Stimulated activated CD8-positive, alpha-beta memory T cell treated with anti-CD3 and anti-CD28 coated beads, Interleukin-4, amount 100 ng/mL, for 24 hours (primary cell): ENCODE measurements around the gene CFC1B.
"Not testable (repeated sequence)": the region's sequence is repeated elsewhere in the genome, so short reads cannot be mapped to it uniquely, and the experiment has no call there.

Source experiments
- DNase-seq: peaks from one replicate; pipeline ENCODE4 v3.0.0-alpha.2; 2020; ENCODE audit warnings: low read depth

The CFC1B gene

DNA sequence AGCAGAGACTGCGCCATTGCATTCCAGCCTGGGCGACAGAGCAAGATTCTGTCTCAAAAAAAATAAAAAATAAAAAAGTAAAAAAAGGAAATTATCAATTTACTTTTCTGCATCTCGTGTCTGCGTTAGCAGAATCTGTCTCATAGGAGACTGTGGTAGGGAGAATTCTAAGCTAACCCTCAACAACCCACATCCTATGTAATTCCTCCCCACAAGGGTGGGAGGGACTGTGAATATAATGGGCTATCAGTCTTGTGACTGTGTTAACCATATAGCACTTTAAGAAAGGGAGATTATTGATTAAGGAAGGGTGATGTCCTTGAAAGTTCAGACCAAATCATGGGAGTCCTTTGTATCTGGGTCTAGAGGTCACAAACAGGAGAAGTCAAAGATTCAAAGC is 45.1 kb downstream of the CFC1B start:
- not testable (repeated sequence) for DNase-seq

DNA sequence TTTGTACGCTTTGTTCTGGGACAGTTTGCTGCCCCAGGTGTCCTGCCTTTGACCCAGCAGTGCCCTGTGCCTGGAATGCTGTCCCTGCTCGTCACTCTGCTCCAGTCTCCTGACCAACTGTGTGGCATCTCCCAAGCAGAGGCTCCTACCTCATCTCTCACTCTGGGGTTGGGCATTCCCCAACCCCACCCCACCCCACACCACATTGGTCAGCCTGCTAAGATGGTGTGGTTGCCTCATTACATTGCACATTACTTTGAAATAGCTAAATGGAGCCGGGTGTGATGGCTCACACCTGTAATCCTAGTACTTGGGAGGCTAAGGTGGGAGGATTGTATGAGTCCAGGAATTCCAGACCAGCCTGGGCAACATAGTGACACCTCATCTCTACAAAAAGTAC is 50.9 kb downstream of the CFC1B start:
- not testable (repeated sequence) for DNase-seq

DNA sequence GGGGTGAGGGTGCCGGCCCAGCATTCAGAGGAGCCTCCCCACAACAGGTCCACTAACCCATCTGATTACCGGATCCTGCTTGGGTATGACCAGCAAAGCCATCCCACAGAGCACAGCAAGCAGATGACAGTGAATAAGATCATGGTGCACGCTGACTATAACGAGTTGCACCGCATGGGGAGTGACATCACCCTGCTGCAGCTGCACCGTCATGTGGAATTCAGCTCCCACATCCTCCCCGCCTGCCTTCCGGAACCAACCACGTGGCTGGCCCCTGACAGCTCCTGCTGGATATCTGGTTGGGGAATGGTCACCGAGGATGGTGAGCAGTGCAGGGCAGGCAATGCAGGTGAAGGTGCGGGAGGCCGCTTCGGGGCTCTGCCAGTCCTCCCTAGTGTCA is 53.2 kb downstream of the CFC1B start:
- DNase-seq = not testable (repeated sequence)

DNA sequence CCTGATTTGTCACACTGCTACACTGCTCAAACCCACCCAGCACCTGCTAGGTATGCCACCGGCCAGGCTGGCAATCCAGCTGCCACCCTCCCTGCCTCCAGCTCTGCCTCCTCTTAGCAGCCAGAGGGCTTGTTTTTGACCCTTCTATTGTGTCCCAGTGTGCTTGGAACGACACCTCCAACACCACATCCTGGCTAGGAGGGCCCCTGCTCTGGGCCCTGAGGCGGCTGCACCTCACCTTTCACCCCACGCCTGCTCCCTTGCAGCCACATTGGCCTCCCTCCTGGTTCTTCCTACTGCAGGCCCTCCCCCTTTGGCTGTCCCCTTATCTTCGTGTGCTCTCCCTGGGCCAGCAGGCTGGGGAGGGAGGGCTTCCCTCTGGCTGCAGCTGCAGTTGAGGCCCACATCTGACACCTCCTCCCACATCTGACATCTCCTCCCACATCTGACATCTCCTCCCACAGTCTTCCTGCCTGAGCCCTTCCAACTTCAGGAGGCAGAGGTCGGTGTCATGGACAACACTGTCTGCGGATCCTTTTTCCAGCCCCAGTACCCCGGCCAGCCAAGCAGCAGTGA is 55.3 kb downstream of the CFC1B start:
- not testable (repeated sequence) for DNase-seq

DNA sequence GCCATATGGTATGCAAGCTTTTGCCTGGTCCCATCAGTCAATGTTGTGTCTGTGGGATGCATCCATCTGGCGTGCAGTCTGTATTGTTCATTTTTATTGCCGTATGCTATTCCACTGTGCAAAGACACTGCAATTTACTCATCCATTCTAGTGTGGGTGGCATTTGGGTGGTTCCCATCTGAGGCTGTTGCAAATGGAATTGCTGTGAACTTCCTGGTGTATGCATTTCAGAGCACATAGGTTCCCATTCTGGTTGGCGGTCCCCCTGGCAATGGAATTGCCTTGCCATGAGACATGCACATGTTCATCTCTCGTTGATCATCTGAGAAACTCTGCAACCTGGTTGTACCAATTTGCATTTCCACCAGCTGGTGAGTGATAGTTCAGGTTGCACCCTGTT is 56.5 kb downstream of the CFC1B start:
- not testable (repeated sequence) for DNase-seq
